ENCODE data around the gene CTNND2. TPM values are rescaled to one million over a fixed set of nuclear protein-coding genes. Genes with fewer than 3 reads are reported as not detected.

CTNND2 gene
- total and polyA plus RNA-seq, 4 donors, result 0.05 to 0.50 (median 0.27) TPM

- Histone ChIP-seq H3K9me3 (ENCODE audit: control insufficient read depth in 4 of 4, low read length in 3 of 4) (no peaks in the 10 kb centered on the region), H3K4me1 (ENCODE audit: control insufficient read depth in 4 of 4, insufficient read depth in 4 of 4, low read length in 3 of 4) (no peaks in the 10 kb centered on the region), H3K27me3 (ENCODE audit: control insufficient read depth in 4 of 4, insufficient read depth in 4 of 4, low read length in 3 of 4) (no peaks in the 10 kb centered on the region), H3K9ac (ENCODE audit: low read depth in 1 of 2, low read length in 2 of 2) (no peak overlapping the region), H3K27ac (ENCODE audit: low read depth in 1 of 2, low read length in 2 of 2) (no peak overlapping the region), H3K4me3 (ENCODE audit: low read depth in 1 of 3, low read length in 3 of 3) (no peak overlapping the region), H3K36me3 (ENCODE audit: control insufficient read depth in 4 of 4, insufficient read depth in 3 of 4, low read depth in 1 of 4, low read length in 3 of 4) (no peaks in the 10 kb centered on the region)
- DNase-seq (ENCODE audit: low spot score), result no peak
- 91% methylated on average over 12 of the region's 12 CpGs for WGBS
- TF ChIP-seq CTCF (IDR thresholded peaks at IDR 0.05; ENCODE audit: low read depth, low read length, missing input control) (no peak), NR2F2 (IDR thresholded peaks at IDR 0.05) (no peak), YY1 (IDR thresholded peaks at IDR 0.05) (no peak), FOXA2 (IDR thresholded peaks at IDR 0.05) (no peak), TAF1 (conservative IDR thresholded peaks at IDR 0.05) (no peak), GABPA (IDR thresholded peaks at IDR 0.05 in 1 of 2, conservative IDR thresholded peaks at IDR 0.05 in 1 of 2) (no peak), REST (IDR thresholded peaks at IDR 0.05) (no peak), RXRA (IDR thresholded peaks at IDR 0.05) (no peak), EGR1 (IDR thresholded peaks at IDR 0.05; ENCODE audit: low read depth in 2 of 2) (no peak), SP1 (IDR thresholded peaks at IDR 0.05) (no peak), RAD21 (IDR thresholded peaks at IDR 0.05) (no peak), HNF4A (conservative IDR thresholded peaks at IDR 0.05) (no peak), JUND (IDR thresholded peaks at IDR 0.05) (no peak)
- TF ChIP-seq, protein P1, sequence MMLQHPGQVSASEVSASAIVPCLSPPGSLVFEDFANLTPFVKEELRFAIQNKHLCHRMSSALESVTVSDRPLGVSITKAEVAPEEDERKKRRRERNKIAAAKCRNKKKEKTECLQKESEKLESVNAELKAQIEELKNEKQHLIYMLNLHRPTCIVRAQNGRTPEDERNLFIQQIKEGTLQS (IDR thresholded peaks at IDR 0.05), result no peak
- TF ChIP-seq, protein P2, sequence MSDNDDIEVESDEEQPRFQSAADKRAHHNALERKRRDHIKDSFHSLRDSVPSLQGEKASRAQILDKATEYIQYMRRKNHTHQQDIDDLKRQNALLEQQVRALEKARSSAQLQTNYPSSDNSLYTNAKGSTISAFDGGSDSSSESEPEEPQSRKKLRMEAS (IDR thresholded peaks at IDR 0.05), result no peak
- TF ChIP-seq, protein P3, sequence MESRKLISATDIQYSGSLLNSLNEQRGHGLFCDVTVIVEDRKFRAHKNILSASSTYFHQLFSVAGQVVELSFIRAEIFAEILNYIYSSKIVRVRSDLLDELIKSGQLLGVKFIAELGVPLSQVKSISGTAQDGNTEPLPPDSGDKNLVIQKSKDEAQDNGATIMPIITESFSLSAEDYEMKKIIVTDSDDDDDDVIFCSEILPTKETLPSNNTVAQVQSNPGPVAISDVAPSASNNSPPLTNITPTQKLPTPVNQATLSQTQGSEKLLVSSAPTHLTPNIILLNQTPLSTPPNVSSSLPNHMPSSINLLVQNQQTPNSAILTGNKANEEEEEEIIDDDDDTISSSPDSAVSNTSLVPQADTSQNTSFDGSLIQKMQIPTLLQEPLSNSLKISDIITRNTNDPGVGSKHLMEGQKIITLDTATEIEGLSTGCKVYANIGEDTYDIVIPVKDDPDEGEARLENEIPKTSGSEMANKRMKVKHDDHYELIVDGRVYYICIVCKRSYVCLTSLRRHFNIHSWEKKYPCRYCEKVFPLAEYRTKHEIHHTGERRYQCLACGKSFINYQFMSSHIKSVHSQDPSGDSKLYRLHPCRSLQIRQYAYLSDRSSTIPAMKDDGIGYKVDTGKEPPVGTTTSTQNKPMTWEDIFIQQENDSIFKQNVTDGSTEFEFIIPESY (IDR thresholded peaks at IDR 0.05), result no peak
Measured at GRCh38 chr5:11504065-11504885, 400.0 kb downstream of the CTNND2 start.
